ENCODE measurements around the gene MAPKAPK3.
"Not testable (repeated sequence)": the region's sequence is repeated elsewhere in the genome, so short reads cannot be mapped to it uniquely, and the experiment has no call there.

The MAPKAPK3 gene

GRCh38 chr3:50657816-50658215 lies 40.9 kb downstream of the MAPKAPK3 start:
- DNase-seq = no peak

- DNase-seq = no peak
Measured at GRCh38 chr3:50658416-50658815, 41.5 kb downstream of the MAPKAPK3 start.

- DNase-seq = no peak
Measured at GRCh38 chr3:50658831-50659230, 41.9 kb downstream of the MAPKAPK3 start.

- DNase-seq = no peak
Measured at GRCh38 chr3:50660386-50660785, 43.4 kb downstream of the MAPKAPK3 start.

GRCh38 chr3:50661321-50661837 lies 44.4 kb downstream of the MAPKAPK3 start:
- no peak for DNase-seq

- no peak for DNase-seq
Measured at GRCh38 chr3:50662408-50662807, 45.5 kb downstream of the MAPKAPK3 start.

GRCh38 chr3:50665081-50665840 lies 48.3 kb downstream of the MAPKAPK3 start:
- no peak for DNase-seq

GRCh38 chr3:50665841-50666115 lies 48.8 kb downstream of the MAPKAPK3 start:
- not testable (repeated sequence) for DNase-seq

- no peak for DNase-seq
Measured at GRCh38 chr3:50666837-50667236, 49.9 kb downstream of the MAPKAPK3 start.

GRCh38 chr3:50671331-50671730 lies 54.4 kb downstream of the MAPKAPK3 start:
- DNase-seq = peak; percentile 32

- no peak for DNase-seq
Measured at GRCh38 chr3:50672656-50673055, 55.7 kb downstream of the MAPKAPK3 start.

GRCh38 chr3:50673931-50674330 lies 57.0 kb downstream of the MAPKAPK3 start:
- no peak for DNase-seq

GRCh38 chr3:50674349-50675178 lies 57.6 kb downstream of the MAPKAPK3 start, which contains the start of gene DOCK3:
Gene DOCK3 (plus strand): TSS chr3:50674927. CDS start chr3:50675264, 337 bp downstream.
- DNase-seq = peak; percentile 14

- peak; percentile 31 for DNase-seq
Measured at GRCh38 chr3:50675179-50676030, 58.5 kb downstream of the MAPKAPK3 start.

- DNase-seq = no peak
Measured at GRCh38 chr3:50676031-50676705, 59.2 kb downstream of the MAPKAPK3 start.

GRCh38 chr3:50687127-50687751 lies 70.3 kb downstream of the MAPKAPK3 start:
- DNase-seq = no peak

GRCh38 chr3:50687916-50688315 lies 71.0 kb downstream of the MAPKAPK3 start:
- DNase-seq = no peak

- DNase-seq = not testable (repeated sequence)
Measured at GRCh38 chr3:50688602-50689001, 71.7 kb downstream of the MAPKAPK3 start.

GRCh38 chr3:50689558-50689957 lies 72.6 kb downstream of the MAPKAPK3 start:
- DNase-seq = no peak

- DNase-seq = no peak
Measured at GRCh38 chr3:50695031-50695430, 78.1 kb downstream of the MAPKAPK3 start.

- DNase-seq = no peak
Measured at GRCh38 chr3:50696276-50696675, 79.3 kb downstream of the MAPKAPK3 start.

GRCh38 chr3:50698269-50698668 lies 81.3 kb downstream of the MAPKAPK3 start:
- no peak for DNase-seq

Data from NCI-H2227 treated with DMSO at 0.1 percent for 48 hours (cell line).